HG02642 (cell line): Measurements from ENCODE around the gene HSPBP1.
A peak's percentile ranks its signal among the peaks of the same experiment; 100 is the strongest.

ENCODE experiments used
- ATAC-seq: cut with Tn5 transposase; IDR thresholded peaks from one replicate; pipeline ENCODE4 v1.9.1; 2021; ENCODE audit warnings: mild to moderate bottlenecking; ENCODE audit not compliant: unreplicated experiment, poor library complexity

HSPBP1 gene

DNA sequence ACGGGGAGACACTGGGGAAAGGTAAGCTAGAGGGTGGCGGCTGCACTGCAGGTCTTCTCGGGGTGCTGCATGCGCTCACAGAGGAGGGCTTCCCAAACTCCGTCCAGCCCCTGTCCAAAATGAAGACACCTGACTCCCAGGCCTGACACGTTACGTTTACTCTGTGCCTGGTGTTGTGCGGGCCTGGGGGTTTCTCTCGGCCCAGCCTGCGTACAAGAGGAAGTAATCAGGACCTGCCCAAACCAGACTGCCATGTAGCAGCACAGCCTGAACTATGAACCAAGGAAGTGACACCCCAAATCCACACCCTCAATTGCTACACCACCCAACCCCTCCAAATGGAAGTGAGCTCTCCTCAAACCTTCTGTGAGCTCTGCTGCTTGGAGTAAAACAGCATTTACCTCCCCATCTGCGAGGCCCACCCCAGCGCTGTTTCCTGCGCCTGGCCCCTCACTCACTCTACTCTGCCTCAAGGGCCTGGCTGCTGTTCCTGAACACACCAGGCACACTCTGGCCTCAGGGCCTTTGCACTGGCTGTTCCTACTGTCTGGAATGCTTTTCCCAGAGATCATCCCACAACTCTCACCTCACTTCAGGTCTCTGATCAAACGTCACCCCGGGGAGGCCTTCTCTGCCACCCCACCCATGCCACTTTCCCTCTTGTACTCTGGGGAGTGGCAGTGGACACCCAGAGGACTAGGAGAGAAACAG is 3.0 kb downstream of the HSPBP1 start:
- no peak for ATAC-seq

DNA sequence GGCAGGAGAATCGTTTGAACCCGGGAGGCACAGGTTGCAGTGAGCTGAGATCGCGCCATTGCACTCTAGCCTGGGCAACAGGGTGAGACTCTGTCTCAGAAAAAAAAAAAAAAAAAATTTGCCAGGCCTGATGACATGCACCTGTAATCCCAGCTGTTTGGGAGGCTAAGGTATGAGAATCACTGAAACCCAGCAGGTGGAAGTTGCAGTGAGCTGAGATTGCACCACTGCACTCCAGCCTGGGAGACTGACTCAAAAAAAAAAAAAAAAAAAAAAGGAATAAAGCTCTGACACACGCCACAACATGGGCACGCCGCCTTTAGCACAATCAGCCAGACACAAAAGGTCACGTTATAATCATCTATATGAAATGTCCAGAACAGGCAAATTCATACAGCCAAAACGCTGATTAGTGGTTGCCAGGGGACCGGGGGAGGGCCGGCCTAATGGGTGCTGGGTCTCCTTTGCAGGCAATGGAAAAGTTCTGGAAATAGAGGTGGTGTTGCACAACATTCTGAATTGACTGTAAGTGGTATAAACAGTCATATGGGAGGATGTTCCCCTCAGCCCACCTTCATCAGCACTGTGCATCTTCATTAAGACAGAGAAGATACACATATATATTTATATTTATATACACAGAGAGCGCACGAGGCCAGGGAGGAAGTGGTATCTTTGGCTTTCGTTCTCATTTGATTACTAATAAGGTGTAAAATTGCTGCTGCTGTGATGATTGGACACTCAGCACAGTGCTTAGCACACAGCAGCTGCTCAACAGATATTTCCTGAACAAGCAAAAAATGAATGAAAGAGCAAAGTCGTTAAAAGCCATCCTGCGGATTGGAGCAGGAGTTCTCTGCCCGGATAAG is 3.8 kb downstream of the HSPBP1 start:
- ATAC-seq = peak; percentile 33

DNA sequence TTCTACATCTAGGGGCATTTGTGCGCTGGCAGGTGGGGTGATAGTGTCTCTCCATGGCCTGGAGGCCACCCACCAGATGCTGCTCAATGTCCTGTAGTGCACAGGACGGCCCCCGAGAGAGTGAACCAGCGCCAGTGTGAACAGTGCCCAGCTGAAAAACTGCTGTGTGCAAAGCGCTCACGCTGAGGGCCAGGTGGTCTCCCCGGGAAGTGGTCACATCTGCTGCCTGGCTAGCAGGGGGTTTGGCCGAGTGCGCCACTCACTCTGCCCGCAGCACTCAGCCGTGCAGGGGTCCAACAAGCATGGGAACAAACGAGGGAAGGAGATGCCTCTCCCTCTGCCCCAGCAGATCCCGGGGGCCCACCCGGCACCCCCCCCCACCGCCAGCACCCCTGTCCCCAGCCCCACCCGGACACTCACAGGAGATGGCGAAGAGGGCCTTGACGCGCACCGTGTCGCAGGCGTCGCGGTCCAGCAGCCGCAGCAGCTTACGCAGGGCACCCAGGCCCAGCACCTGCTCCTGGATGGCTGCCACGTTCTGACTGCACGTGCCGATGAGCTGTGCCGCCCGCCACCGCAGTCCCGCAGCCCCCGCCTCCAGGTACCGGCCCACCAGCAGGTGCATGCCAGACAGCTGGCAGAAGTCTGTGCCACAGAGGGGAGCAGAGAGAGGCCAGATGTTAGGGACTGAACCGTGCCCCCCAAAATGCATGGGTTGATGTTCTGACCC is 5.8 kb downstream of the HSPBP1 start:
- ATAC-seq = no peak

- no peak for ATAC-seq
Measured at GRCh38 chr19:55272142-55272541, 7.8 kb downstream of the HSPBP1 start.

- ATAC-seq = no peak
Measured at GRCh38 chr19:55270172-55270942, 9.6 kb downstream of the HSPBP1 start.

- no peak for ATAC-seq
Measured at GRCh38 chr19:55269299-55269698, 10.6 kb downstream of the HSPBP1 start.

- no peak for ATAC-seq
Measured at GRCh38 chr19:55266840-55267239, 13.1 kb downstream of the HSPBP1 start.

GRCh38 chr19:55266404-55266803 is 13.5 kb downstream of the HSPBP1 start:
- no peak for ATAC-seq

GRCh38 chr19:55265723-55266386 is 14.1 kb downstream of the HSPBP1 start:
- no peak for ATAC-seq

GRCh38 chr19:55265173-55265572 is 14.7 kb downstream of the HSPBP1 start:
- no peak for ATAC-seq

DNA sequence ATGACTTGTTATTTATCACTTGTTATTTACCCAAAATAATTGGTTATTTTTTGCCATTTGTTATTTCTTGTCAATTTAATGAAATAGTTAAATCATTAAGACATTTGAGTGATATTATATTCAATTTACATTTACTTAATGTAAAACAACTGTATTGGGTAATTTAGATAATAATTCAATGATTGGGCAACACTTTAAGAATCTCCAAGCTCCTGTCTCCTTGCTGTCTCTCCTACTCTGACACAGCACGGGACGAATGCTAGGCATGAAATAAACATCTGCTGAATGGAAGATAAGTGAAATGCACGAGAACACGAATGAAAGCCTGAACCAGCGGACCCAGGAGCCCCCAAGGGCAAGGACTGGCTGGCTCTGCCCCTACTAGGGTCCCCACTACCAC is 15.4 kb downstream of the HSPBP1 start:
- ATAC-seq = no peak

- ATAC-seq = no peak
Measured at GRCh38 chr19:55262359-55262758, 17.6 kb downstream of the HSPBP1 start.

DNA sequence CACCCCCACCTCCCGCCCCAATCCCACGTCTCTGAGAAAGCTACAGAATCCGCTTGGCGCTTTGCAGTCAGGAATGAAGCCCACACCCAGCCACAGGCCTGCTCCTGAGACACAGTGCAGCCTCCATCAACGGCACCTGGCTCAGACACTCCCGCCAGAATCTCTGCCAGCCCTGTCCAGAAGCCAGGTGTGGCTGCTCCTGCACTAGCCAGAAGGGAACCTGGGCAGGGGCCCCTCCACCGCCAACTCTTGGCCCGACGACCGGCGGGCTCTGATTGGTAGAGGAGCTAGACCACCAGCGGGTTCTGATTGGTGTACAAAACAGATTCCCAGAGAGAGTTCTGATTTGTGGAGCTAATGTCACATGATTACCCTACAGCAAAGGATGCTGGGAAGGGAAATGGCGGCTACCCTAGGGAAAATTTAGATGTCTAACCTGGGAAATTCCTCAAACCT is 18.2 kb downstream of the HSPBP1 start:
- ATAC-seq = no peak

DNA sequence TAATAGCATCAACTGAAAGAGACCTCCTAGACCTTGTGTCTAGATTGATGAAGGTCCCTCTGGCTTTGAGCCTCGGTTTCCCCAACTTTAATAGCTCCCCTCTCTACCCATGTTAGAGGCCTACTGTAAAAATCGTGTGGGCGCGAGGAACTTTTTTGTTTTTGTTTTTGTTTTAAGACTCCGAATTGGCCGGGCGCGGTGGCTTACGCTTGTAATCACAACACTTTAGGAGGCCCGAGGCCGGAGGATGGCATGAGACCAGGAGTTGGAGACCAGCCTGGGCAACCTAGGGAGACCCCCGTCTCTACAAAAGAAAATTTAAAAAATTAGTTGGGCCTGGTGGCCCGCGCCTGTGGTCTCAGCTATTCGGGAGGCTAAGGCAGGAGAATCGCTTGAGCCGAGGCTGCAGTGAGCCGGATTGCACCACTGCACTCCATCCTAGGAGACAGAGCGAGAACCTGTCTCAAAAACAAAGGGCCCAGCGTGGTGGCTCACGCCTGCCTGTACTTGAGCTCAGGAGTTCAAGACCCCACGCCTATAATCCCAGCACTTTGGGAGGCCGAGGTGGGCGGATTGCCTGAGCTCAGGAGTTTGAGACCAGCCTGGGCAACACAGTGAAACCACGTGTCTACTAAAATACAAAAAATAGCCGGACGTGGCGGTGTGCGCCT is 20.2 kb downstream of the HSPBP1 start:
- no peak for ATAC-seq

DNA sequence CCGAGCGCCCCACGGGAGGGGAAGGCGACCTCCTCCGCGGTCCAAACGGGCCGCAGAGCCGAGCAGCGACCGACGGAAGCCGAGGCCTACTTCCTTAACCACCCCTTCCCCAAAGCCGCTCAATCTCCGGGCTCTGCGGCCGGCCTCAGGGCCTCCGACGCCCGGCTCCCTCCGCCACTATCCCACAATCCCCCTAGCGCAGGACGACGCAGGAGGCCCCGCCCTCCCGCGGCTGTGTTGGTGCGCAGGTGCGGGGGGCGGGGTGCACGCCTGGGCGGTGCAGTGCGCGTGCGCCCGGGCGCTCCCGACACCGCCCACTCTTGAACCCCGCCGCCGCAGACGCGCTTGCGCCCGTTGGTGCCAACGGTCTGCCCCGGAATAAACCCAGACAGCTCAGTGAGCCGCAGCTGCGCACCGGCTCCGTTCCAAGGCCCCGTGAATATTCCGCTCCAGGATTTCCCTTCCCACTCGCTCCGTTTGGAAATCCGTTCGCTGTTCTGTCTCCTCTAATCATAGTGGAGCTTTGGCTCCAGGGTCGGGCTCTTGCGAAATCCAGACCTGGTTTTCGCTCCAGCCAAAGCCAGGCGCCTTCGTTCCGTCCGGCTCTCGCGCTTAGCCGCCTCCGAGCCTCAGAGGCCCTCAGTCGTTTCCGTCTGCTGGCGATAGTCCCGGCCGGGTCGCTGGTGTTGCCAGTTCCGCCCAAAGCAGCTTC is 20.9 kb downstream of the HSPBP1 start, which contains the start of gene PPP6R1:
Gene PPP6R1 (minus strand): TSS at position 190 of the 712 bp plus-strand sequence. CDS start 11,914 bp downstream, outside the sequence.
- ATAC-seq = peak; percentile 70

DNA sequence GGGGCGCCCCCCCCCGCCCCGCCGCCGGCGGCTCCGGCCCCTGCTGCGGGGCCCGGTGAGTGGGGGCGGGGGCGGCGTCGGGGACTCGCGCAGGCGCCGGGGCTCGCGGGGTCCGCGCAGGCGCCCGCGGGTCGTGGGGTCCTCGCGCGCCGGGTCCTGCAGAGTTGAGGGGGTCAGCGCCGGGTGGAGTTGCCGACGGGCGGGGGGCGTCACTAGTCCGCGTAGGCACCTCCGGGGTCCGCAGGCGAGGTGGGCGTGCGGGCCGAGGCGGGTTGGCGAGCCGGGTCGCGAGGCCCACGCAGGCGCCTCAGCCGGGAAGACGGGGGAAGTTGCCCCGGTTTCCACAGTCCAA is 21.5 kb downstream of the HSPBP1 start:
- peak; percentile 21 for ATAC-seq

DNA sequence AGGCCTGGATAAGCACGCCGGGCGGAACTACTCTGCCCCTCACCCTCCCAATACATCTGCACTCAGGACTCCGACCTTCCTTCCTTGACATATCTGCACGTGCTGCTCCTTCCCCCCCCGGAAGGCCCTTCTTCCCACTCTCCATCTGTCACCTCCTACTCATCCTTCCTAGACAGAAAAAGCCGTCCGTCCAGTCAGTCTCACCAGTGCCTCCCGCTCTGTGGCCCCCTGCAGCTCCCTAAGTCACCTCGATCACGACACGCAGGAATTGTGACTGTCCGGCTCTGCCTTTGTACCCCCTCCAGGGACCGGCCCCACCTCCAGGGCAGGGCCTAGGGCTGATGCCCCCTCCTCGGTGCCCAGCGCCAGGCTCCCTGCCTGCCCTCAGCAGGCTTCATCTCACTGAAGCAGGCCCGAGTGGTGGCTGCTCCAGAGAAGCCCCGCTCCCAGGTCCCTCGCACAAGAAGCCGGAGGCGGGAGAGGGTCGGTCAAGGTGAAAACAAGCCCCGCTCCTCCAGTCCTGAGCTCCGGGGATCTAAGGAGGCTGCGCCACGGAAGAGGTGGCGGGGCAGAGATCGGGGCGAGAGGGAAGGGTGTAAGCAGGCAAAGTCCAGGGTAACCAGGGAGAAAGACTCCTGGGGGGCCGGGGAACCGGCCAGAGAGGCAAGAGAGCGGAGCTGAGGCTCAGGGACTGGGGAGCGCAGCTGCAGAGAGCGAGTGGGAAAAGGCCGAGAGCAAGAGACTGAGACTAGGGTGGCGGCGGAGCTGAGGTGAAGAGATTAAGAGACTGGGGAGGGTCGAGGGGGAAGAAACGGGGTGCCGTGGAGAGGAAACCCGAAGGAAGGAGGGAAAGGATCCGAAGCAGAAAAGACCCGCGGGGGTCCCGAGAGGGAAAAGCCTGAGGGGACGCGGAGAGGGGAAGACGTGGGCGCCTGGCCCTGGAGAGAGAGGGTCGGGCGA is 22.2 kb downstream of the HSPBP1 start:
- ATAC-seq = no peak
